ENCODE results near the gene DSCAML1. TPM values are rescaled to one million over a fixed set of nuclear protein-coding genes. Genes with fewer than 3 reads are reported as not detected.
A peak's percentile ranks its signal among the peaks of the same experiment; 100 is the strongest.

DSCAML1 gene
- total RNA-seq, 1 experiment from 2014 or later: 0.15 TPM

DNA sequence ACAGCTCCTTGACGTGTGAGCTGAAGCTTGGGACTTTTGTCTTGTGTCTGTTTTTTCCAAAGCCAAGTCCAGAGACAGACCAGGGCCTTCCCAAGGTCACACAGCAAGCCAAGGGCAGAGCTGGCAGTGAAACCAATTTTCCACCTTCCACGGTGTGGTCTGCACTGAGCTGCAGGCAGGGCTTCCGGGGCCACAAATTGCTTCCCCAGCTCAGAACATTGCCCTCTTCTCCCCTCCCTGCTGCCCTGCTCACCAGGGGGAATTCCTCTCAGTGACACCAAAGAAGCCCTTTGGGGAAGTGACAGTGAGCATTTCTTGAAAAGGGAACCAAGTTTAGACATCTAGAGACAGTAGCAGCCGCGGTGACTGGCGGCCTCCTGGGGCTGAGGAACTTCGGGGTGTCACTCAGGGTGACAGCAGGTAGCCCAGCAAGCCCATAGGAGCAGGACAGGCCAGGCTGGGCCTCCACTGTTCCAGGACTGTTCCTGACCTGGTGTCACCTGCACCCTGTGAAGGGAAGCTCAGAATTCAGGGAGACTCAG, 18.3 kb upstream of the DSCAML1 start:
- H3K4me2 ChIP-seq (ENCODE audit: insufficient read depth, insufficient read length, low read length): no peak overlapping the region
- H2BK15ac ChIP-seq (ENCODE audit: low read depth, low read length): no peak overlapping the region
- H2BK120ac ChIP-seq (ENCODE audit: low read depth, low read length, poor library complexity, severe bottlenecking): no peak overlapping the region
- no peak overlapping the region for H3K9ac ChIP-seq (ENCODE audit: extremely low read depth, insufficient read length, low read length)
- TF ChIP-seq, protein P1, sequence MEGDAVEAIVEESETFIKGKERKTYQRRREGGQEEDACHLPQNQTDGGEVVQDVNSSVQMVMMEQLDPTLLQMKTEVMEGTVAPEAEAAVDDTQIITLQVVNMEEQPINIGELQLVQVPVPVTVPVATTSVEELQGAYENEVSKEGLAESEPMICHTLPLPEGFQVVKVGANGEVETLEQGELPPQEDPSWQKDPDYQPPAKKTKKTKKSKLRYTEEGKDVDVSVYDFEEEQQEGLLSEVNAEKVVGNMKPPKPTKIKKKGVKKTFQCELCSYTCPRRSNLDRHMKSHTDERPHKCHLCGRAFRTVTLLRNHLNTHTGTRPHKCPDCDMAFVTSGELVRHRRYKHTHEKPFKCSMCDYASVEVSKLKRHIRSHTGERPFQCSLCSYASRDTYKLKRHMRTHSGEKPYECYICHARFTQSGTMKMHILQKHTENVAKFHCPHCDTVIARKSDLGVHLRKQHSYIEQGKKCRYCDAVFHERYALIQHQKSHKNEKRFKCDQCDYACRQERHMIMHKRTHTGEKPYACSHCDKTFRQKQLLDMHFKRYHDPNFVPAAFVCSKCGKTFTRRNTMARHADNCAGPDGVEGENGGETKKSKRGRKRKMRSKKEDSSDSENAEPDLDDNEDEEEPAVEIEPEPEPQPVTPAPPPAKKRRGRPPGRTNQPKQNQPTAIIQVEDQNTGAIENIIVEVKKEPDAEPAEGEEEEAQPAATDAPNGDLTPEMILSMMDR (conservative IDR thresholded peaks at IDR 0.05): no peak
- no peak overlapping the region for H2AFZ ChIP-seq (ENCODE audit: low read length)
- H2BK20ac ChIP-seq (ENCODE audit: low read depth, low read length, poor library complexity, severe bottlenecking): no peak overlapping the region
- no peaks in the 10 kb centered on the region for H4K20me1 ChIP-seq (ENCODE audit: control insufficient read depth, insufficient read depth, insufficient read length)
- H3K56ac ChIP-seq (ENCODE audit: insufficient read length, low read depth, low read length): no peak overlapping the region
- Mint-ChIP-seq H3K4me3 (no peak overlapping the region), H3K27me3 (ENCODE audit: low read depth) (peaks cover 11% of the 10 kb centered on the region), H3K36me3 (ENCODE audit: insufficient read depth in 1 of 3, low read depth in 3 of 3) (no peaks in the 10 kb centered on the region), H3K9me3 (no peaks in the 10 kb centered on the region; a peak in 1 of 5 replicates), H3K27ac (peak overlapping the region in 1 of 3 experiments; percentile 84; a peak in 2 of 7 replicates), H3K4me1 (peaks cover 59 to 68% of the 10 kb centered on the region in 2 experiments)
- H3T11ph ChIP-seq (ENCODE audit: low read length): no peak overlapping the region
- H3K9me3 ChIP-seq (ENCODE audit: control insufficient read depth, low read depth, low read length): no peaks in the 10 kb centered on the region
- WGBS (ENCODE audit: extremely low coverage, insufficient read length, low lambda C conversion rate): no CpG with 5 or more reads among the region's 7 CpGs
- H4K8ac ChIP-seq (replicated peaks; ENCODE audit: insufficient read length, low read depth, low read length): no peak overlapping the region
- H3K4me1 ChIP-seq (ENCODE audit: insufficient read depth, low read length): no peaks in the 10 kb centered on the region; the same call in 1 of the 2 replicates
- H3K23ac ChIP-seq (ENCODE audit: insufficient read length, low read depth, low read length): no peak overlapping the region
- no peak for DNase-seq
- no peak overlapping the region for H2BK5ac ChIP-seq (ENCODE audit: insufficient read length, low read length)
- H3K14ac ChIP-seq (ENCODE audit: insufficient read depth, low read length): no peak overlapping the region
- H2AK5ac ChIP-seq (ENCODE audit: insufficient read length, low read length): no peak overlapping the region
- H3K79me1 ChIP-seq (ENCODE audit: insufficient read depth, low read depth, low read length, poor library complexity, severe bottlenecking): no peaks in the 10 kb centered on the region
- H3K79me2 ChIP-seq (ENCODE audit: insufficient read depth, low read length): no peaks in the 10 kb centered on the region
- no peak overlapping the region for H2BK12ac ChIP-seq (ENCODE audit: insufficient read length, low read depth, low read length)
- H3K27ac ChIP-seq (ENCODE audit: insufficient read length, low read depth, low read length): no peak overlapping the region
- peaks cover 3% of the 10 kb centered on the region for H3K23me2 ChIP-seq (ENCODE audit: insufficient read length, low read depth, low read length, poor library complexity, severe bottlenecking)
- no peak overlapping the region for H3K18ac ChIP-seq (ENCODE audit: insufficient read length, low read depth, low read length)
- no peak overlapping the region for H4K91ac ChIP-seq (ENCODE audit: insufficient read length, low read depth, low read length)
- no peak overlapping the region for H3K4ac ChIP-seq (ENCODE audit: low read depth, low read length)
- H3K27me3 ChIP-seq (ENCODE audit: insufficient read depth, low read length): no peaks in the 10 kb centered on the region
- no peak overlapping the region for H4K5ac ChIP-seq (ENCODE audit: insufficient read length, low read depth, low read length)

Measured in H9 (cell line).